ENCODE results near the gene IGLL5.

Gene IGLL5

DNA sequence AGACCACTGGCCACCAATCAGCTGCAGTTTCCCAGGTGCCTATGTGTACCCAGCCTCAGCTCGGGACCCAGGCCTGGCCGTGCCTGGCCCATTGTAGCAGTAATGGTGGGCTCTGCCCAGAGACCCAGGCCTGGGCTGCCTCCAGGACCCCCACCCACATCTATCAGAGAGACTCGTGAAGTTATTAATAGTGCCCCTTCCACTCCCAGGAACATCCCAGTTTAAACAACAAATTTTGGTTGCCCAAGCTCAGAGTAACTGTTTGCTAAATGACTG lies 42.5 kb downstream of the IGLL5 start:
- H2AFZ ChIP-seq (ENCODE audit: low read depth, low read length) = no peak overlapping the region
- H3K4me1 ChIP-seq (ENCODE audit: insufficient read depth, low read length) = no peaks in the 10 kb centered on the region
- no peaks in the 10 kb centered on the region for H3K36me3 ChIP-seq (ENCODE audit: insufficient read depth, low read length)
- no peaks in the 10 kb centered on the region for H3K27me3 ChIP-seq (ENCODE audit: insufficient read depth, low read length)
- H3K4me3 ChIP-seq (ENCODE audit: low read length) = no peak overlapping the region
- no peaks in the 10 kb centered on the region for H3K9me3 ChIP-seq (ENCODE audit: low read length)

DNA sequence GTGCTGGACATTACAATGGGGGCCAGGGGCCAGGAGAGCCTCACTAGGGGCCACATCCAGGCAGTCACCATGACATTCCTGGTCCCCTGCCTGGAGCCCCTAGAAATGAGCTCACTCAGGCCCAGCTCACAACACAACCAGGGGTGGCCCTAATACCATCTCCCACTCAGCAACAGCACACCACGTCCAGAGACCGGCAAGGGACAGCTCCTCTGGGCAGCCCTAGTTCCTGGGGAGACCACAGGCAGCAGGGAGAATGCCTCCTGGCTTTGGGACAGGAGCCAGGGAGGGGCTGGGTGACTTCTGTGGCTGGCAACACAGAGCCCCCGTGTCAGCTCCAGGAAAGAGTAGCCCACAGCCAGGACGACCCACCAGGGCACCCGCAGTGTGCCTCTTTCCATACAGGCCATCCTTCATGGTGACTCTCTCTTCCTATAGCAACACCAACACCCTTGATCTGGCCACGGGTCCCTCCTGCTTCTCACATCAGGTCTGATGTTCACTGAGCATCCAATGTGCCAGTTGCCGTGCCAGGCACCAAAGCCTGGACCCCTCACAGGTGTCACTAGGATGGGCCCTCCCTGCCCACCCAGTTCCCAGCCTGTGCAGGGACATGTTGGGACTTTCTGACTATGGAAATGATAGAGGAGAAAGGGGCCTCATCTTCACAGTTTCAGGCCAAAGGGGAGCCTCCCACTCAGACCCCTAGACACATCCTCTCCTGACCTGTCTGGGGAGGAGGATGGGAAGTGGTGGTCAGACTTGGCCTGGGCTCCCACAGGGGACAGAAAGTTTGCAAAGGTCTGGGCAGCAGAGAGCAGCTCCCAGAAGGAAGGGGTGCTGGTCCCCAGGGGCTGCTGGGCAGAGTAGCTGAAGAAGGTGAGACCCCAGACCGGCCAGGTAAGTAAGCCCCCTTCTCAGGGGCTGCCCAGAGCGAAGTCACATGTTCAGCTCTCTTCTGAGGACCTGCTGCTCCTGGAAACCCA lies 43.2 kb downstream of the IGLL5 start:
- Histone ChIP-seq H2AFZ (ENCODE audit: low read depth, low read length) (no peak overlapping the region), H3K4me1 (ENCODE audit: insufficient read depth, low read length) (no peaks in the 10 kb centered on the region)

DNA sequence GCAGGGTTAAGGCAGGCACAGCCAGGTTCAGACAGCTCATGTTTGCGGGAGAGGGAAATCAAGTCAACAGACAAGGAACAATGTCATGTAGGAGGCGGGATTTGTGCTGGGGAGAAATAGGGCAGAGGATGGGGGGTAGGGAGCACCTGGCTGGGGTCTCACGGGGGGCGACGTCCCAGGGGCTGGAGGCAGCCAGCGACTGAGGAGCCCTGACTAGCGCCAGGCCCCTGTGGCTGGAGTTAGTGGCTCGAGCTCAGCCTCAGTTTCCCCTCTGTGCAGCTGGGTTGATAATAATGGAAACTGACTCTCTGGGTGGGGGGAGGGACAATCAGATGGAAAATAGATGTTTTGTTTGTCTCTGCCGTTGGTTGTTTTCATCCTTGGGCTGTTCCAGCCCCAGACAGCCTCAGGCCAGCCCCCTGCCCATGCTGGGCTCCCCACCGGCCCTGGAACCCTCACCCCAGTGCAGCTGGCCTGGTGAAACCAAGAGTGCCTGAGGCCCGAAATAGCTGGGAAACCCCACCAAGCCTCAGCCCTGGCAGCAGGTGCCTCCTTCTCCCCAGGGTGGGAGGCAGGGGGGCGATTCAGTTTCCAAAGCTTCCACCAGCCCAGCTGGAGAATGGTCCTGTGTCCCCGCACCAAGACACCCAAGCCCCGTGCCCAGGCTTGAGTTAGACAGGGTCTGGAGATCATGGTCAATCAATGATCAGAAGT lies 44.1 kb downstream of the IGLL5 start:
- no peaks in the 10 kb centered on the region for H3K27me3 ChIP-seq (ENCODE audit: insufficient read depth, low read length)
- H3K4me3 ChIP-seq (ENCODE audit: low read length) = no peak overlapping the region
- no peaks in the 10 kb centered on the region for H3K9me3 ChIP-seq (ENCODE audit: low read length)
- no peaks in the 10 kb centered on the region for H3K4me1 ChIP-seq (ENCODE audit: insufficient read depth, low read length)
- H2AFZ ChIP-seq (ENCODE audit: low read depth, low read length) = no peak overlapping the region
- no peaks in the 10 kb centered on the region for H3K36me3 ChIP-seq (ENCODE audit: insufficient read depth, low read length)

More for the DNA sequence above, 43.2 kb downstream of the IGLL5 start:
- H3K36me3 ChIP-seq (ENCODE audit: insufficient read depth, low read length) = no peaks in the 10 kb centered on the region
- H3K9me3 ChIP-seq (ENCODE audit: low read length) = no peaks in the 10 kb centered on the region
- no peaks in the 10 kb centered on the region for H3K27me3 ChIP-seq (ENCODE audit: insufficient read depth, low read length)
- no peak overlapping the region for H3K4me3 ChIP-seq (ENCODE audit: low read length)

GRCh38 chr22:22932512-22932941 lies 44.9 kb downstream of the IGLL5 start:
- Histone ChIP-seq H3K4me1 (ENCODE audit: insufficient read depth, low read length) (no peaks in the 10 kb centered on the region), H3K36me3 (ENCODE audit: insufficient read depth, low read length) (no peaks in the 10 kb centered on the region), H3K9me3 (ENCODE audit: low read length) (no peaks in the 10 kb centered on the region), H2AFZ (ENCODE audit: low read depth, low read length) (no peak overlapping the region), H3K4me3 (ENCODE audit: low read length) (no peak overlapping the region), H3K27me3 (ENCODE audit: insufficient read depth, low read length) (no peaks in the 10 kb centered on the region)

DNA sequence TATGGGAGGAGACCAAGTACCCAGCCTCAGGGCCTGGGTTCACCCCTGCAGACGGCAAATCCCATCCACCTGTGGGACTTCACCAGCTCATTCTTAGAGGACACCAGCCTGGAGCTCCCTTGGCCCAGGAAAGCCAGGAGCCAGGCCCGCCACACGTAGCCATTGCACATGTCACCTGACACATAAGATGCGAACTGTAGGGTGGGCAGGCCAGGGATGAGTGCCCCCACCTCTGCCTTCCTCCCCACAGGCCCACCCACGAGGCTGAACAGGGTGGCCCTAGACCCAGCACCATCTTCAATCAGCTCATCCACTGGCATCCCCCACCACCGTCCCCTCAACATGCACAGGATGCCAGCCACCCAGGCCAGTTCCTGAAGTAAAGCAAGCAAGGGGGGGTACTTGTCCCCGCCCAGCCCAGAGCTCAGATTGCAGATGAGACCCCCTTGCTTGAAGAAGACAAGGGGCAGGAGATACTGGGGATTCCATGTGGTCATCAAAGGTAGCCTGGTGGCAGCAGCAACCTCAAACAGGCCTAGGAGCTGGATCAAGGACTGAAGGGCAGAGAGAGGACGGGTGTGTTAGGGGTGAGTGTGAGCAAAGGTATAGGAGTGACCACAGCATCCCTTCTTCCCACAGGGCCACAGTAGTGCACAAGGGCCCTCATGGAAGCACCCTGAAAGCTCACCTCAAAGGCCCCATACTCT lies 45.6 kb downstream of the IGLL5 start:
- Histone ChIP-seq H3K4me3 (ENCODE audit: low read length) (no peak overlapping the region), H3K9me3 (ENCODE audit: low read length) (no peaks in the 10 kb centered on the region), H2AFZ (ENCODE audit: low read depth, low read length) (no peak overlapping the region), H3K4me1 (ENCODE audit: insufficient read depth, low read length) (no peaks in the 10 kb centered on the region), H3K36me3 (ENCODE audit: insufficient read depth, low read length) (no peaks in the 10 kb centered on the region), H3K27me3 (ENCODE audit: insufficient read depth, low read length) (no peaks in the 10 kb centered on the region)

DNA sequence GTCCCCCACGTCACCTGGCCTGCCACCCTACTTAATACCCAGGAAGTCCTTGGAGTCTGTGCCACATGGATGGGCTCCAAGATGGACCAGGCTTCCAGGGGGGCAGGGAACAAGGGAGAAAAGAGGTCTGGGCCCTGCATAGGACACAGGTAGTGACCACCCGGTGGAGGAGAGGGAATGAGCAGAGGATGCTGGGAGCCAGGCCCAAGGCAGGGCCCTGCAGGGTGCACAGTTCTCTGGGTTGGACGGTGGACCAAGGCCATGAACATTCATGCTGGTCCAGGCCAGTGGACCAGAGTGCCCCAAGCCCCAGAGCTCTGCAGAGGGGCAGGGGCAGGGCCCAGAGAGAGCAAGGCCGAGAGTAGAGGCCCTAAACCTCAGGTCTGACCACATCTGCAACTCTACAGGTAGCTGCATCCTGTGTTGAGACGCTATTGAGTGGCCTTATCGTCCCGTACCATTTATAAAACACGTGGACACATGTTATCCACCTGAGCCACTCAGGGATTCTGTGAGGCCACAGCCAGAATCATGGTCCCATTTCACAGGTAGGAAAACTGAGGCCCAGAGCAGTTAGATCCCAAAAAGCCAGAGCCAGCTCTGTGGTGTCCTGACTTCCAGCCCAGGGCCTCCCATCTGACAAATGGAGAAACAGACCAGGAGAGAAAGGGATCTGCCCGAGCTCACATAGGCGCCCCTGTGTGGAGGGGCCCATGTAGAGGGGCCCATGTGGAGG lies 46.4 kb downstream of the IGLL5 start:
- Histone ChIP-seq H3K9me3 (ENCODE audit: low read length) (no peaks in the 10 kb centered on the region), H3K4me1 (ENCODE audit: insufficient read depth, low read length) (no peaks in the 10 kb centered on the region), H3K36me3 (ENCODE audit: insufficient read depth, low read length) (no peaks in the 10 kb centered on the region), H3K27me3 (ENCODE audit: insufficient read depth, low read length) (no peaks in the 10 kb centered on the region), H2AFZ (ENCODE audit: low read depth, low read length) (no peak overlapping the region), H3K4me3 (ENCODE audit: low read length) (no peak overlapping the region)

DNA sequence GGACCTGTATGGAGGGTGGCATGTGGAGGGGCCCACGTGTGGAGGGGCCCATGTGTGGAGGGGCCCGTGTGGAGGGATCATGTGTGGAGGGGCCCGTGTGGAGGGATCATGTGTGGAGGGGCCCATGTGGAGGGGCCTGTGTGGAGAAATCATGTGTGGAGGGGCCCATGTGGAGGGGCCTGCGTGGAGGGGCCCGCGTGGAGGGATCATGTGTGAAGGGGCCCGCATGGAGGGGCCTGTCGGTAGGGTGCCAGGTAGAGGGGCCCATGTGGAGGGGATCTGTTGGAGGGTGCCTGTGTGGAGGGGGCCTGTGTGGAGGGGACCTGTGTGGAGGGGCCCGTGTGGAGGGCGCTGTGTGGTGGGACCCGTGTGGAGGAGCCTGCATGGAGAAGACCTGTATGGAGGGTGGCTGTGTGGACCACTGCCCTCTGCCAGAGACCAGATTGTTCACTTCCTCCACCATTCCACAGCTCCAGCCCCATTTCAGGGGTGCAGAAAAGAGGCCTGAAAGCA lies 47.0 kb downstream of the IGLL5 start:
- no peaks in the 10 kb centered on the region for H3K36me3 ChIP-seq (ENCODE audit: insufficient read depth, low read length)
- H2AFZ ChIP-seq (ENCODE audit: low read depth, low read length) = no peak overlapping the region
- H3K4me1 ChIP-seq (ENCODE audit: insufficient read depth, low read length) = no peaks in the 10 kb centered on the region
- H3K9me3 ChIP-seq (ENCODE audit: low read length) = no peaks in the 10 kb centered on the region
- no peak overlapping the region for H3K4me3 ChIP-seq (ENCODE audit: low read length)
- H3K27me3 ChIP-seq (ENCODE audit: insufficient read depth, low read length) = no peaks in the 10 kb centered on the region

- Histone ChIP-seq H3K4me1 (ENCODE audit: insufficient read depth, low read length) (no peaks in the 10 kb centered on the region), H3K9me3 (ENCODE audit: low read length) (no peaks in the 10 kb centered on the region), H3K36me3 (ENCODE audit: insufficient read depth, low read length) (no peaks in the 10 kb centered on the region), H2AFZ (ENCODE audit: low read depth, low read length) (no peak overlapping the region), H3K27me3 (ENCODE audit: insufficient read depth, low read length) (no peaks in the 10 kb centered on the region), H3K4me3 (ENCODE audit: low read length) (no peak overlapping the region)
Measured at GRCh38 chr22:22935056-22935545, 47.5 kb downstream of the IGLL5 start.

DNA sequence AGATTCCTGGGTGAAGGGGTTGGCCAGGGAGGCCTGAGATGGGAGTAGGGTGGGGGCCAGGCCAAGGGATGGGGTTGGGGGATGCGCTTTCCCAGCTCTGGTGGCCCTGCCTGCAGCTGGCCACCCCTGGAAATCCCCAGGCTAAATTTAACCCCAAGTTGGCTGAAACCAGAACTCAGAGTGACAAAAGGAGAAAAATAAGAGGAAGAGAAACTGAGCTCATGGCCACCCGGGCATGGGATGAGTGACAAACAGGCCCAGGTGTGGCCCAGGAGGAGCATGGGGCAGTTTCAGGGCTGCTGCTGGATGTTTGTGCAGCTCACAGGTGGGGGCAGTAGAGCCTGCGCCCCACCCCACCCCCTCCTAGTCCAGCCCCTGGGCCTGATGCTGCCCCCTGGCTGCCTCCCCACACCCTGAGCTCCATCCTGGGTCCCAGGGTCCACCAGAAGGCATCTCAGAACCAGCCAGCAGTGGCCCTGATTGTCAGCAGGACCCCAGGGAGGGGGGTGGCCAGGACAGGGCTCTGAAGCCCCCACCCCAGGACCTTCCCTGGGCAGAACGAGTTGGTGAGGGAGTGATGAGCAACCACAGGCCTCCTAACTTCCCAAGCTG lies 48.0 kb downstream of the IGLL5 start:
- Histone ChIP-seq H3K4me1 (ENCODE audit: insufficient read depth, low read length) (no peaks in the 10 kb centered on the region), H3K36me3 (ENCODE audit: insufficient read depth, low read length) (no peaks in the 10 kb centered on the region), H2AFZ (ENCODE audit: low read depth, low read length) (no peak overlapping the region), H3K9me3 (ENCODE audit: low read length) (no peaks in the 10 kb centered on the region), H3K27me3 (ENCODE audit: insufficient read depth, low read length) (no peaks in the 10 kb centered on the region), H3K4me3 (ENCODE audit: low read length) (no peak overlapping the region)

DNA sequence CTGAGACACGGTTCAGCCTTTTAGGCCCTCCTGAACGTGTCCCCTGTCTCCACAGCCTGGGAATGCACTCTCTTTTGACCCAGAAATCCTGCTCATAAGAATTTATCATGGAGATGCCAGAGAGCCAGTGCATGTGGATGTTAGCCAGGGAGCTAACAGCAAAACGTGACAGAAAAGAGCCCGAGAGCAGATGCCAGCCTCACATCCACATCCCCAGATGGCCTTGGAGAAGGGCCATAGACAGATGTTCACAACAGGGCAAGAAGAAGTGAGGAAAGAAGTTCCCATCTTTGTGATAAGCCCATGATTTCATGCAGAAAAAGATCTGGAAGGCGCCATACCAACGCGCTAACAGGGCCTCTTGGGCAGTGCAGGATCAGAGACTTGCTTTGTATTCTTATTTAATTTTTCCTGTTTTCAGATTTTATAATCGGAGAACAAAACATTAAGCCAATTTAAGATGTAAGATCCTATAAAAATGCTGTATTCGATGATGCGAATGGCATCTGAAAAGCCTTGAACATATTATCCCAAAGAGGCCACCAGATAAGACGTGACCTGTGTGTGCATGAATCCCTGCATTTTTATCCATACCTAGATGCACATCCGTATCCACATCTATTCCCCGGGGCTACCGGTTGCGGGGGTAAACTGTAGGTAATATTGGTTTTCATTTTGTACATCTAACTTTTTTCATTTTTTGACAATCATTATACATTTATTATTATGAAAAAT lies 48.7 kb downstream of the IGLL5 start:
- no peaks in the 10 kb centered on the region for H3K27me3 ChIP-seq (ENCODE audit: insufficient read depth, low read length)
- H2AFZ ChIP-seq (ENCODE audit: low read depth, low read length) = no peak overlapping the region
- no peaks in the 10 kb centered on the region for H3K9me3 ChIP-seq (ENCODE audit: low read length)
- no peaks in the 10 kb centered on the region for H3K36me3 ChIP-seq (ENCODE audit: insufficient read depth, low read length)
- H3K4me3 ChIP-seq (ENCODE audit: low read length) = no peak overlapping the region
- H3K4me1 ChIP-seq (ENCODE audit: insufficient read depth, low read length) = no peaks in the 10 kb centered on the region

GRCh38 chr22:22936915-22937656 lies 49.5 kb downstream of the IGLL5 start:
- no peak overlapping the region for H2AFZ ChIP-seq (ENCODE audit: low read depth, low read length)
- no peaks in the 10 kb centered on the region for H3K4me1 ChIP-seq (ENCODE audit: insufficient read depth, low read length)
- H3K36me3 ChIP-seq (ENCODE audit: insufficient read depth, low read length) = no peaks in the 10 kb centered on the region
- no peaks in the 10 kb centered on the region for H3K9me3 ChIP-seq (ENCODE audit: low read length)
- H3K27me3 ChIP-seq (ENCODE audit: insufficient read depth, low read length) = no peaks in the 10 kb centered on the region
- no peak overlapping the region for H3K4me3 ChIP-seq (ENCODE audit: low read length)

Data from neuron (in vitro differentiated cells).